ENCODE data around the gene ASTN2.

DNA sequence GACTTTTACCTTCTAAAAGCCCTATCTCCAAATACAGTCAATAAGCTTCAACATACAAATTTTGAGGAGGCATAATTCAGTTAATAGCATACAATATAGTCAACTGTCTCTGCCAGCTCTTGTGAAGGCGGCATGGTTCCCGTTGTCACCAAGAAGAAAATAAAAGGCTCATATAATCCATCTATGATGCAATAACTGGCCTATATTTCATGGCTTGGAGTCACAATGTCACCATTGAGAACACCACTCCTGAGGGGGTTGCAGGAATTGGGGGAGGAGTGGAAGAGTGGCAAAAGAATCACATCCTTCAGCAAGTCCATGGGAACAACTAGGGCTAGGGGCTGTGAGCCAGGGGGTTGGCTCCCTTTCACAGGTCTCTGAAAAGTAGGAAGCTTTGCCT is 16.0 kb upstream of the ASTN2 start:
- TF ChIP-seq, protein P1, sequence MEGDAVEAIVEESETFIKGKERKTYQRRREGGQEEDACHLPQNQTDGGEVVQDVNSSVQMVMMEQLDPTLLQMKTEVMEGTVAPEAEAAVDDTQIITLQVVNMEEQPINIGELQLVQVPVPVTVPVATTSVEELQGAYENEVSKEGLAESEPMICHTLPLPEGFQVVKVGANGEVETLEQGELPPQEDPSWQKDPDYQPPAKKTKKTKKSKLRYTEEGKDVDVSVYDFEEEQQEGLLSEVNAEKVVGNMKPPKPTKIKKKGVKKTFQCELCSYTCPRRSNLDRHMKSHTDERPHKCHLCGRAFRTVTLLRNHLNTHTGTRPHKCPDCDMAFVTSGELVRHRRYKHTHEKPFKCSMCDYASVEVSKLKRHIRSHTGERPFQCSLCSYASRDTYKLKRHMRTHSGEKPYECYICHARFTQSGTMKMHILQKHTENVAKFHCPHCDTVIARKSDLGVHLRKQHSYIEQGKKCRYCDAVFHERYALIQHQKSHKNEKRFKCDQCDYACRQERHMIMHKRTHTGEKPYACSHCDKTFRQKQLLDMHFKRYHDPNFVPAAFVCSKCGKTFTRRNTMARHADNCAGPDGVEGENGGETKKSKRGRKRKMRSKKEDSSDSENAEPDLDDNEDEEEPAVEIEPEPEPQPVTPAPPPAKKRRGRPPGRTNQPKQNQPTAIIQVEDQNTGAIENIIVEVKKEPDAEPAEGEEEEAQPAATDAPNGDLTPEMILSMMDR (IDR thresholded peaks at IDR 0.05): no peak
- no peak for TF ChIP-seq POLR2A (IDR thresholded peaks at IDR 0.05)
